ENCODE data around the gene IL11. TPM values are rescaled to one million over a fixed set of nuclear protein-coding genes. Genes with fewer than 3 reads are reported as not detected.

The IL11 gene
- total RNA-seq, 2 experiments from 2014 or later: 0.18 TPM; not detected in 1

- intact Hi-C loops (cut with micrococcal nuclease): no loop called here
- TF ChIP-seq CTCF (IDR thresholded peaks at IDR 0.05): no peak
- DNase-seq: no peak
- H3K27ac Mint-ChIP-seq: no peak overlapping the region
- H3K9me3 Mint-ChIP-seq: no peaks in the 10 kb centered on the region
- no peak overlapping the region for H3K4me3 Mint-ChIP-seq
- peaks cover 5% of the 10 kb centered on the region for H3K4me1 Mint-ChIP-seq (ENCODE audit: low read depth)
- peaks cover 21% of the 10 kb centered on the region for H3K36me3 Mint-ChIP-seq (ENCODE audit: low read depth)
- no peak for ATAC-seq
- CTCF ChIA-PET: no interaction called here
- POLR2A ChIA-PET: interaction anchor here (1.6 kb wide), 1 partner anchor 45 kb away, joined by 6 read pairs; no protein-coding TSS in a partner anchor
- no peaks in the 10 kb centered on the region for H3K27me3 Mint-ChIP-seq
These were observed 25.8 kb downstream of the IL11 start for GRCh38 chr19:55344444-55344843.

DNA sequence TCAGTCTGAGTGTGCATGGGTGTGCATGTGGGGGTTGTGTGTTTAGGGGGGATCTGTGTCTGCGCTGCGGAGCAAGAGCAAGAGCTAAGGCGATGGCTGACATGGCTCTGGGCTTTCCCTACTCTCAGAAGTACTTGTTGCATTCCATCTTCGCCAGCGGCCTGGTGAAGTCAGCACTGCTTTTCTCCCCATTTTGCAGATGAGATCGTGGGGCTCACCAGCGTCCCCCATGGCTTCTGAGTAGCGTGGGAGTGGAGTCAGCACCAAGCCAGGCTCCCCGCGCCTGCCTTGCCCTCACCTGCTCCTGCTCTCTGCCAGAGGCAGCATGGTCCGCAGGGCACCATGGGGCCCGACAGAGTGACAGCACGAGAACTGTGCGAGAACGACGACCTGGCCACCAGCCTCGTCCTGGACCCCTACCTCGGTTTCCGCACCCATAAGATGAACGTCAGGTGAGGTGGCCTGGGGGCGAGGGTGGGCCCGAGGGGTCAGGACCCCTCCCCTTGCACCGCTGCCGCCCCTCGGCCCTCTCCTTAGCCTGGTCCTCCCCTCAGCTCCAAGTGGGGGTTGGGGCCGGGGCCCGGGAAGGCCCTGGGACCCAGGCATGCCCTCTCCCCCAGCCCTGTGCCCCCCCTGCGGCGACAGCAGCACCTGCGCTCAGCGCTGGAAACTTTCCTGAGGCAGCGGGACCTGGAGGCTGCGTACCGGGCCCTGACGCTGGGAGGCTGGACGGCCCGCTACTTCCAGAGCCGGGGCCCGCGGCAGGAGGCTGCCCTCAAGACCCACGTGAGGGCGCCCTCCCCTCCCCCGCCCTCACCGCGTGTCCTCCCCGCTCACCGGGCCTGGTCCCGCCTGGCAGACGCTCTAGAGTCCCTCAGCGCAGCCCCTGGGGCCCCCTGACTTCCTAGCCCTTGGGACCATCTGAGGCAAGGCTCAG is 28.4 kb downstream of the IL11 start:
- Mint-ChIP-seq H3K4me3 (peak overlapping the region; percentile 90), H3K9me3 (no peaks in the 10 kb centered on the region), H3K27me3 (no peaks in the 10 kb centered on the region), H3K27ac (no peak overlapping the region), H3K4me1 (ENCODE audit: low read depth) (peaks cover 12% of the 10 kb centered on the region), H3K36me3 (ENCODE audit: low read depth) (peaks cover 18% of the 10 kb centered on the region)
- intact Hi-C loops (cut with micrococcal nuclease): no loop called here
- ATAC-seq: no peak
- ChIA-PET CTCF (interaction anchor here (1.8 kb wide), 1 partner anchor 43 kb away, joined by 5 read pairs; the partner anchor contains the start of gene TMEM238), POLR2A (interaction anchor here (0.6 to 1.7 kb wide), 3 partner anchors 42 to 82 kb away, joined by 3 to 6 read pairs (median 3); partner anchors contain the start of gene PPP6R1)
- TF ChIP-seq CTCF (IDR thresholded peaks at IDR 0.05): no peak
- DNase-seq: no peak

DNA sequence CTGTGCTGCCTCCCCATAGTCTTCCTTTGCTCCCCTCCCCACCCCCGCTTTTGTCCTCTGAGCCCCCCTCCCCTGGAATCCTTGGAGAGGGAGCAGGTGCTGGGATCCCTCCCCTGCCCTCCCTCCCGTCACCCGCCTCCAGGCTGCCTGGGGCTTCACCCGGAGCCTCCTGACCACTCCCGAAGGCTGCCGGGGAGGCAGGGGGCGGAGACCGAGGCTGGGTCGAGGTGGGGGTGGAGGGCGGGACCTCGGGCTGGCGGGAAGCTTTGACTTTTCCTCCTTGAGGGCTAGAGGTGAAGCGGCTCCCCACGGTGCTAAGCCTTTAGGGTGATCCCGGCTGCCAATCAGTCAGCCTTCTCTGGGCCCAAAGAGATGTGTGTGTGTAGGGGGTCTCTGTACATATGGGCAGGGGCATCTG is 29.1 kb downstream of the IL11 start:
- TF ChIP-seq CTCF (IDR thresholded peaks at IDR 0.05): no peak
- ChIA-PET CTCF (interaction anchor here (0.7 to 1.8 kb wide), 3 partner anchors 9 to 43 kb away, joined by 3 to 5 read pairs (median 3); partner anchors contain the start of gene TMEM238), POLR2A (interaction anchor here (0.6 to 1.7 kb wide), 3 partner anchors 42 to 82 kb away, joined by 3 to 6 read pairs (median 3); partner anchors contain the start of gene PPP6R1)
- peaks cover 12% of the 10 kb centered on the region for H3K4me1 Mint-ChIP-seq (ENCODE audit: low read depth)
- ATAC-seq (no peak), DNase-seq (peak; percentile 80)
- H3K36me3 Mint-ChIP-seq (ENCODE audit: low read depth): peaks cover 18% of the 10 kb centered on the region
- H3K9me3 Mint-ChIP-seq: no peaks in the 10 kb centered on the region
- peak overlapping the region; percentile 91 for H3K27ac Mint-ChIP-seq
- H3K4me3 Mint-ChIP-seq: peak overlapping the region; percentile 90
- intact Hi-C loops (cut with micrococcal nuclease): no loop called here
- peaks cover 3% of the 10 kb centered on the region for H3K27me3 Mint-ChIP-seq

DNA sequence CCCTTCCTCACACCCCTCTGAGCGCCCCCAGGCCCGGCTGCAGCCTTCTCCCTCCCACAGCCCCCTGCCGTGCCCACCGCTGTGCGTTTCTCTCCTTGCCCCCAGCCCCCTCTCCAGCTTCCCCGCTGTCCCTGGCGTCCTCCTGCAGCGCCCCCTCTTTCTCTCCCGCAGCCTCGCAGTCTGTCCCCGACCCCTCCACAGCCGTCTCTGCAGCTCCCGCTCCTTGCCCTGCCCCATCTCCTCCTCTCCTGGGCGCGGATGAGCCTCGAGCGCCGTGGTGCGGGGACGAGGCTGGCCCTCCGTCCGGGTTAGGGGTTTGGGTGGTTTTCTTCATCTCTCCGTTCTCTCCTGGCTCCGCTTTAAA is 29.5 kb downstream of the IL11 start:
- intact Hi-C loops (cut with micrococcal nuclease): no loop called here
- peak; percentile 53 for DNase-seq
- POLR2A ChIA-PET: interaction anchor here (1.2 to 1.7 kb wide), 2 partner anchors 43 to 81 kb away, joined by 3 to 6 read pairs; partner anchors contain the start of gene PPP6R1

More for the DNA sequence above, 29.5 kb downstream of the IL11 start:
- peaks cover 18% of the 10 kb centered on the region for H3K36me3 Mint-ChIP-seq (ENCODE audit: low read depth)
- peaks cover 12% of the 10 kb centered on the region for H3K4me1 Mint-ChIP-seq (ENCODE audit: low read depth)
- TF ChIP-seq CTCF (IDR thresholded peaks at IDR 0.05): peak; percentile 10
- ATAC-seq: no peak
- H3K27me3 Mint-ChIP-seq: peaks cover 4% of the 10 kb centered on the region
- CTCF ChIA-PET: interaction anchor here (0.7 to 1.8 kb wide), 3 partner anchors 9 to 44 kb away, joined by 3 to 5 read pairs (median 3); partner anchors contain the start of gene TMEM238
- no peaks in the 10 kb centered on the region for H3K9me3 Mint-ChIP-seq
- peak overlapping the region; percentile 90 for H3K4me3 Mint-ChIP-seq
- peak overlapping the region; percentile 91 for H3K27ac Mint-ChIP-seq
